Measurements from ENCODE around the gene KCNS3.

Gene KCNS3

GRCh38 chr2:17892770-17893534 is 14.5 kb downstream of the KCNS3 start:
- H3K36me3 ChIP-seq (ENCODE audit: control insufficient read depth, insufficient read depth, low read length), result no peaks in the 10 kb centered on the region
- no peaks in the 10 kb centered on the region for H3K27me3 ChIP-seq (ENCODE audit: control insufficient read depth, insufficient read depth, low read length)
- H3K4me3 ChIP-seq (ENCODE audit: low read length), result no peak overlapping the region
- H3K4me1 ChIP-seq (ENCODE audit: control insufficient read depth, insufficient read depth, low read length), result peaks cover 8% of the 10 kb centered on the region
- no peak overlapping the region for H3K9ac ChIP-seq (ENCODE audit: low read length)
- no peaks in the 10 kb centered on the region for H3K9me3 ChIP-seq (ENCODE audit: control insufficient read depth, low read length)

- no peak overlapping the region for H3K9ac ChIP-seq (ENCODE audit: low read length)
- H3K4me1 ChIP-seq (ENCODE audit: control insufficient read depth, insufficient read depth, low read length), result peaks cover 8% of the 10 kb centered on the region
- no peaks in the 10 kb centered on the region for H3K36me3 ChIP-seq (ENCODE audit: control insufficient read depth, insufficient read depth, low read length)
- no peaks in the 10 kb centered on the region for H3K9me3 ChIP-seq (ENCODE audit: control insufficient read depth, low read length)
- H3K27me3 ChIP-seq (ENCODE audit: control insufficient read depth, insufficient read depth, low read length), result no peaks in the 10 kb centered on the region
- no peak overlapping the region for H3K4me3 ChIP-seq (ENCODE audit: low read length)
These were observed 15.5 kb downstream of the KCNS3 start for GRCh38 chr2:17894005-17894404.

- Histone ChIP-seq H3K27me3 (ENCODE audit: control insufficient read depth, insufficient read depth, low read length) (no peaks in the 10 kb centered on the region), H3K4me3 (ENCODE audit: low read length) (no peak overlapping the region), H3K4me1 (ENCODE audit: control insufficient read depth, insufficient read depth, low read length) (peaks cover 8% of the 10 kb centered on the region), H3K36me3 (ENCODE audit: control insufficient read depth, insufficient read depth, low read length) (no peaks in the 10 kb centered on the region), H3K9me3 (ENCODE audit: control insufficient read depth, low read length) (no peaks in the 10 kb centered on the region), H3K9ac (ENCODE audit: low read length) (no peak overlapping the region)
These were observed 16.1 kb downstream of the KCNS3 start for GRCh38 chr2:17894556-17894955.

- H3K4me1 ChIP-seq (ENCODE audit: control insufficient read depth, insufficient read depth, low read length), result no peaks in the 10 kb centered on the region
- no peaks in the 10 kb centered on the region for H3K27me3 ChIP-seq (ENCODE audit: control insufficient read depth, insufficient read depth, low read length)
- no peak overlapping the region for H3K9ac ChIP-seq (ENCODE audit: low read length)
- no peaks in the 10 kb centered on the region for H3K9me3 ChIP-seq (ENCODE audit: control insufficient read depth, low read length)
- H3K4me3 ChIP-seq (ENCODE audit: low read length), result no peak overlapping the region
- no peaks in the 10 kb centered on the region for H3K36me3 ChIP-seq (ENCODE audit: control insufficient read depth, insufficient read depth, low read length)
These were observed 21.4 kb downstream of the KCNS3 start for GRCh38 chr2:17899871-17900270.

- no peak overlapping the region for H3K4me3 ChIP-seq (ENCODE audit: low read length)
- no peaks in the 10 kb centered on the region for H3K9me3 ChIP-seq (ENCODE audit: control insufficient read depth, low read length)
- H3K27me3 ChIP-seq (ENCODE audit: control insufficient read depth, insufficient read depth, low read length), result no peaks in the 10 kb centered on the region
- H3K9ac ChIP-seq (ENCODE audit: low read length), result no peak overlapping the region
- no peaks in the 10 kb centered on the region for H3K4me1 ChIP-seq (ENCODE audit: control insufficient read depth, insufficient read depth, low read length)
- H3K36me3 ChIP-seq (ENCODE audit: control insufficient read depth, insufficient read depth, low read length), result no peaks in the 10 kb centered on the region
These were observed 22.8 kb downstream of the KCNS3 start for GRCh38 chr2:17901246-17901645.

GRCh38 chr2:17910980-17911379 is 32.5 kb downstream of the KCNS3 start:
- Histone ChIP-seq H3K4me1 (ENCODE audit: control insufficient read depth, insufficient read depth, low read length) (no peaks in the 10 kb centered on the region), H3K4me3 (ENCODE audit: low read length) (no peak overlapping the region), H3K27me3 (ENCODE audit: control insufficient read depth, insufficient read depth, low read length) (no peaks in the 10 kb centered on the region), H3K36me3 (ENCODE audit: control insufficient read depth, insufficient read depth, low read length) (no peaks in the 10 kb centered on the region), H3K9ac (ENCODE audit: low read length) (no peak overlapping the region), H3K9me3 (ENCODE audit: control insufficient read depth, low read length) (no peaks in the 10 kb centered on the region)

- Histone ChIP-seq H3K4me3 (ENCODE audit: low read length) (no peak overlapping the region), H3K4me1 (ENCODE audit: control insufficient read depth, insufficient read depth, low read length) (no peaks in the 10 kb centered on the region), H3K9me3 (ENCODE audit: control insufficient read depth, low read length) (no peaks in the 10 kb centered on the region), H3K27me3 (ENCODE audit: control insufficient read depth, insufficient read depth, low read length) (no peaks in the 10 kb centered on the region), H3K36me3 (ENCODE audit: control insufficient read depth, insufficient read depth, low read length) (no peaks in the 10 kb centered on the region), H3K9ac (ENCODE audit: low read length) (no peak overlapping the region)
These were observed 33.2 kb downstream of the KCNS3 start for GRCh38 chr2:17911491-17912260.

- Histone ChIP-seq H3K36me3 (ENCODE audit: control insufficient read depth, insufficient read depth, low read length) (no peaks in the 10 kb centered on the region), H3K27me3 (ENCODE audit: control insufficient read depth, insufficient read depth, low read length) (no peaks in the 10 kb centered on the region), H3K4me1 (ENCODE audit: control insufficient read depth, insufficient read depth, low read length) (no peaks in the 10 kb centered on the region), H3K4me3 (ENCODE audit: low read length) (no peak overlapping the region), H3K9me3 (ENCODE audit: control insufficient read depth, low read length) (no peaks in the 10 kb centered on the region), H3K9ac (ENCODE audit: low read length) (no peak overlapping the region)
These were observed 33.8 kb downstream of the KCNS3 start for GRCh38 chr2:17912266-17912691.

GRCh38 chr2:17915099-17915498 is 36.6 kb downstream of the KCNS3 start:
- Histone ChIP-seq H3K4me3 (ENCODE audit: low read length) (no peak overlapping the region), H3K36me3 (ENCODE audit: control insufficient read depth, insufficient read depth, low read length) (no peaks in the 10 kb centered on the region), H3K9ac (ENCODE audit: low read length) (no peak overlapping the region), H3K27me3 (ENCODE audit: control insufficient read depth, insufficient read depth, low read length) (no peaks in the 10 kb centered on the region), H3K4me1 (ENCODE audit: control insufficient read depth, insufficient read depth, low read length) (no peaks in the 10 kb centered on the region), H3K9me3 (ENCODE audit: control insufficient read depth, low read length) (no peaks in the 10 kb centered on the region)

GRCh38 chr2:17915811-17916518 is 37.5 kb downstream of the KCNS3 start:
- no peaks in the 10 kb centered on the region for H3K4me1 ChIP-seq (ENCODE audit: control insufficient read depth, insufficient read depth, low read length)
- no peaks in the 10 kb centered on the region for H3K9me3 ChIP-seq (ENCODE audit: control insufficient read depth, low read length)
- no peak overlapping the region for H3K9ac ChIP-seq (ENCODE audit: low read length)
- H3K36me3 ChIP-seq (ENCODE audit: control insufficient read depth, insufficient read depth, low read length), result no peaks in the 10 kb centered on the region
- no peaks in the 10 kb centered on the region for H3K27me3 ChIP-seq (ENCODE audit: control insufficient read depth, insufficient read depth, low read length)
- H3K4me3 ChIP-seq (ENCODE audit: low read length), result no peak overlapping the region

GRCh38 chr2:17916584-17916983 is 38.1 kb downstream of the KCNS3 start:
- Histone ChIP-seq H3K4me1 (ENCODE audit: control insufficient read depth, insufficient read depth, low read length) (no peaks in the 10 kb centered on the region), H3K9ac (ENCODE audit: low read length) (no peak overlapping the region), H3K9me3 (ENCODE audit: control insufficient read depth, low read length) (no peaks in the 10 kb centered on the region), H3K36me3 (ENCODE audit: control insufficient read depth, insufficient read depth, low read length) (no peaks in the 10 kb centered on the region), H3K27me3 (ENCODE audit: control insufficient read depth, insufficient read depth, low read length) (no peaks in the 10 kb centered on the region), H3K4me3 (ENCODE audit: low read length) (no peak overlapping the region)

- H3K4me3 ChIP-seq (ENCODE audit: low read length), result no peak overlapping the region
- H3K9ac ChIP-seq (ENCODE audit: low read length), result no peak overlapping the region
- no peaks in the 10 kb centered on the region for H3K27me3 ChIP-seq (ENCODE audit: control insufficient read depth, insufficient read depth, low read length)
- no peaks in the 10 kb centered on the region for H3K9me3 ChIP-seq (ENCODE audit: control insufficient read depth, low read length)
- no peaks in the 10 kb centered on the region for H3K4me1 ChIP-seq (ENCODE audit: control insufficient read depth, insufficient read depth, low read length)
- no peaks in the 10 kb centered on the region for H3K36me3 ChIP-seq (ENCODE audit: control insufficient read depth, insufficient read depth, low read length)
These were observed 40.3 kb downstream of the KCNS3 start for GRCh38 chr2:17918789-17919188.

Measured in mucosa of stomach (tissue), 1 donor.